ENCODE data around the gene FAM216B.

GRCh38 chr13:42815681-42816080 lies 34.3 kb downstream of the FAM216B start:
- no peak for TF ChIP-seq ZNF76 (CRISPR knock-in tag; IDR thresholded peaks at IDR 0.05; ENCODE audit: borderline replicate concordance)
- TF ChIP-seq ZNF274 (IDR thresholded peaks at IDR 0.05; ENCODE audit: borderline replicate concordance, low read depth, low read length): no peak
- no peak for TF ChIP-seq JUNB (CRISPR knock-in tag; conservative IDR thresholded peaks at IDR 0.05)
- no peak for TF ChIP-seq KDM4B (IDR thresholded peaks at IDR 0.05; ENCODE audit: borderline replicate concordance in 2 of 2, low read depth in 1 of 2)
- no peak for TF ChIP-seq ATF7 (IDR thresholded peaks at IDR 0.05)
- no peak for TF ChIP-seq CEBPB (tag; IDR thresholded peaks at IDR 0.05)
- TF ChIP-seq CBX2 (IDR thresholded peaks at IDR 0.05; ENCODE audit: insufficient read depth, low read length, poor library complexity, severe bottlenecking): no peak
- TF ChIP-seq CTCF (IDR thresholded peaks at IDR 0.05 in 2 of 3, conservative IDR thresholded peaks at IDR 0.05 in 1 of 3; ENCODE audit: insufficient read depth in 2 of 3, low read depth in 1 of 3, low read length in 3 of 3): no peak
- no peak for TF ChIP-seq RAD21 (CRISPR knock-in tag; conservative IDR thresholded peaks at IDR 0.05 in 1 of 2, IDR thresholded peaks at IDR 0.05 in 1 of 2)
- TF ChIP-seq SREBF2 (CRISPR knock-in tag; IDR thresholded peaks at IDR 0.05): no peak
- no peak for TF ChIP-seq SRF (CRISPR knock-in tag; IDR thresholded peaks at IDR 0.05)
- TF ChIP-seq CHD4 (IDR thresholded peaks at IDR 0.05; ENCODE audit: insufficient read depth, insufficient replicate concordance, low read depth, low read length, poor library complexity, severe bottlenecking): no peak
- TF ChIP-seq ZC3H8 (IDR thresholded peaks at IDR 0.05): no peak

Measured in K562 (cell line).